HG03342 (cell line): ENCODE results near the gene DTL.

Experiments used
- ATAC-seq: cut with Tn5 transposase; IDR thresholded peaks from one replicate; pipeline ENCODE4 v1.9.1; 2021; ENCODE audit warnings: mild to moderate bottlenecking, moderate library complexity; ENCODE audit not compliant: unreplicated experiment

Gene DTL

DNA sequence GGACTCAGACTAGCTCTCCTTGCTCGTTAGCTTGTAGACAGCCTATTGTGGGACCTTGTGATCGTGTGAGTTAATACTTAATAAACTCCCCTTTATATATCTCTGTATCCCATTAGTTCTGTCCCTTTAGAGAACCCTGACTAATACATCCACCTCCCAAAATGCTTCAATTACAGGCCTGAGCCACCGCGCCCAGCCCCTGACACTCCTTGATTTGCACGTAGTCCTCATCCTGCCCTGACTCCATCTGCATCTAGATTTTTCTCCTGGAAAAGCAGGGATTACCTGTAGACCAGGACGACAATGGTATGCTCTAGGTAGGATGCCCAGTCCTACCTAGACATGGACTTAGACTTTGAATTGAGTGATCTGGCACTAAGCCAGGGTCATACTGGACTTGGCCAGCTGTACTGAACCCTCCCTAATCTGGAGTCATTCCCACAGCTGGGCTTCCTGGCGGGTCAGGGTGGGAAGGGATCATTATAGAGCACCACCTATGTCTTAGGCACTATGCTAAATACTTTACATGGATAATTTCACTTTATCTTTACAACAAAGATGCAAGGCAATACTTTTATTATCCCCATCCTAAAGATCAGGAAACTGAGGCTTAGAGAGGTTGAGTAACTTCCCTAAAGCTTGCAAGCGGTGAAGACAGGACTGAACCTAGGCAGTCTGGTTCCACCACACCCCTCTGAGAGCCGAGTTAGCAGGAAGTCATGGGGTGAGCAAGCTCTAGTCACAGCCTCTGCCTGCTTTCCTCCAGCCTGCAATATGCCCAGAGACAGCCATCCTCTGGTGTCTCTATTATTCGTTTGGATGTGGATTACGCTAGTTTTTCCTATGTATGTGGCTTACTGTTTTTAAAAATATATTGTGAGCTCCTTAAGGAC is 89.4 kb downstream of the DTL start:
- ATAC-seq, result no peak

DNA sequence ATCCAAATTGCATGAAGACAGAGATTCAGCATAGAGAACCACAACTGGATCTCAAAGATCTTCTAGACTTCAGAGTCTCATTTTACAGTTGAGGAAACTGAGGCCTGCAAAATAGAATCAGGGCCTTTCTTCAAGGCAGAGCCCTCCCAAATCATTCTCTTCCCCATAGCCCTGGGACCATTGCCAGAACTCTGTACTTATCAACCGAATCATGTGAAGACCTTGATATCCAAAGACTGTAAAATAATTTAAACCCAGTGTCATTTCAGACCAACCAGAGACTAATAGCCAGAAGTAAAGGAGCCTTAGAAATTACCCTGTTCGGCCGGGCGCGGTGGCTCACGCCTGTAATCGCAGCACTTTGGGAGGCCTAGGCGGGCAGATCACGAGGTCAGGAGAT is 90.1 kb downstream of the DTL start:
- no peak for ATAC-seq

DNA sequence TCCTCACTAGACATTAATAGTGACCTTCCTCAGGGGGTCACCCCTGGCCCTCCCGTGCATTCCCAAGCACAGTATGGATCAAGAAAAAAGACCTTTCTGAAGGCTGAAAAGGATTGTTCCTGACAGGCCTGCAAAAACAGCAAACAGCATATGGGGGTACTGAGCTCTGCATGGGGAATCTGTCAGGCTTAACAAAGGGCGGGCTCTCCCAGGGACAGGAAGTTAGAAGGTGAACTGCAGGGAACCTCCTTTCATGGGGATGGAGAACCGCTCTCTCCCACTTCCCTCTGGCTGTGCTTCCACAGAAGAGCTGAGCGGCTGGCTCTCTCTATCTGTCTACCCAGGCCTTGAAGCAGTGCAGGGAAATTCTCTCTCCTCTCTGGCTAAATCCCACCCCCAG is 91.7 kb downstream of the DTL start:
- no peak for ATAC-seq

DNA sequence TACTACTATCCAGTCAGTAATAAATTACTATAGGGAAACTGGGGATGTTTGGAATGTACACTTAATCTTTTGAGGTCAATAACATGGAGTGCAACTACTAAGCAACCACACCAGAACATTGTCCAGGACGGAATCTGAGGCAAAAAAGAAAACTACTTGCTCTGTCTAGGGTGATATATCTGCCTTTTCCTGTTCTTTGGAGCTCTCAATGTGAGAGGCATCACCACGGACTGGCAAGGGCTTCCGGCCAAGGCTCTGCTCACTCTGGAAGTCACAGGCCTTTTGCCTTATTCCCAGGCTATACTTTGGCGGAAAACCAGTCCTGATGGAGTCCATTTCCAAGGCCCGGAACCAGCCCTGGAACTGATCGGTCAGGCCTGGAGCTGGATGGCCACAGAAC is 94.2 kb downstream of the DTL start:
- ATAC-seq, result no peak

DNA sequence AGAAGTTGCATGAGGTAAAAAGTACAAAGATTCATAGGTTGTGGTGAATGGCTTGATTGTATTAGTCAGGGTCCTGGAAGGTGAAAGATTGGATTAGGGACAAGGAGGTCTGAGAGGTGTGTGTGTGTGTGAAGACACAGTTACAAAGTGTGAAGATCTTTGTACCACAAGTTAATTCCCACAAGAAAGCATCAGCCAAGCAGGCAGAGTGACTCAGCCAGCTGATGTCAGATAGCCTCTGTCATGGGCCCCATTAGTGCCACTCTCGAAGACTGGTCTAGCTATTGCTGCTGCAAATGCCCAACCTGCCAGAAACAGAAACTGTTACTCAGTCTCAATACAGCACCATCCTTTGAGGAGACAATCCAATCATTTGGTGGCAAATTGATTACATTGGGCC is 96.5 kb downstream of the DTL start:
- ATAC-seq, result no peak

DNA sequence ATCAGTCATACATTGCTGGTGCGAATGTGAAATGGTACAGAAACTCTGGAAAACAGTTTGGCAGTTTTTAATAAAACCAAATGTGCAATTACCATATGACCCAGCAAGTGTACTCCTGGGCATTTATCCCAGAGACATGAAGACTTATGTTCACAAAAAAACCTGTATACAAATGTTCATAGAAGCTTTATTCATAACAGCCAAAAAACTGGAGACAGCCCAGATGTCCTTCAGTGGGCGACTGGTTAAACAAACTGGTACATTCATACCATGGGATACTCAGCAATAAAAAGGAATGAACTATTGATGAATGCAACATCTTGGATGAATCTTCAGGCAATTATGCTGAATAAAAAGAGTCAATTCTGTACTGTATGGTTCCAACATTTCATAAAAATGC is 97.8 kb downstream of the DTL start:
- no peak for ATAC-seq

DNA sequence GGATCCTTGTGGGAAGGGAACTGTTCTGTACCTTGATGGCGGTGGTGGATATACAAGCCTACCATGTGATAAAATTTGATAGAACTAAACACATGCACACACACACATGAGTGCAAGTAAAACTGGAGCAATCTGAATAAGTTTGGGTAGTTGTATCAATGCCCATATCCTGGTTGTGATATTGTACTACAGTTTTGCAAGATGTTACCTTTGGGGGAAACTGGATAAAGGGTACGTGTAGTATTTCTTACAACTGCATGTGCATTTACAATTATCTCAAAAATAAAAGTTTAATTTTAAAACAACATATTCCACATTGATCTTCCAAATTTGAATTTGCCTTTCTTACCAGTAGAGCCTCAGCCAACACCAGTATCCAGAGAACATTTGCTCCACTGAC is 99.6 kb downstream of the DTL start:
- ATAC-seq, result no peak

DNA sequence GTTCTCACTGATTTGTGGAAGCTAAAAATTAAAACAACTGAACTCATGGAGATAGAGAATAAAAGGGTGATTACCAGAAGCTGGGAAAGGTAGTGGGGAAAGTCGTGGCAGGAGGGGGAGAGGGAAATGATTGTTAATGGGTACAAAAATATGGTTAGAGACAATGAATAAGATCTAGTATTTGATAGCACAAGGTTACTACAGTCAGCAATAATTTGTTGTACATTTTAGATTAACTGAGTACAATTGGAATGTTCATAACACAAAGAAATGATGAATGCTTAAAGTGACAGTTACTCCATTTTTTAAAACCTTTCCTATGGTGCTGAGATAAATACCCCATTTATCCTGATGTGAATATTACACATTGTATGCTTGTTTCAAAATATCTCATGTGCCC is 102.3 kb downstream of the DTL start:
- no peak for ATAC-seq

DNA sequence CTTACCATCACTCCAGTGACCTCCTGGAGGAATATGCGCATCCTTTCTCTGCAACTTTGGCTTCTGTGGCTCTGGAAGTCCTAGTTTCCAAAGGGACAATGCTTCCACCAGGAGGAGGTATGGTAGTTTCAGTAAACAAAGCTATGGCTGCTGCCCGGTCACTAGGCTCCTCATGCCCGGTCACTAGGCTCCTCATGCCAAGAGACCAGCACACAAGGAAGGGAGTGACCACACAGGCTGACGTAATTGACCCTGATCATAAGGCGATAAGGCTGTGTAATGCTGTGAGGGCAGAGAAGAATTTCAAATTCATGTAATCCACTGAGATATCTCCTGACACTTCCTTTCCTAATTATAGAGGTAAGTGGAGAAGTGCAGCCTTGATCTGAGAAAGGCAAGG is 102.9 kb downstream of the DTL start:
- no peak for ATAC-seq

DNA sequence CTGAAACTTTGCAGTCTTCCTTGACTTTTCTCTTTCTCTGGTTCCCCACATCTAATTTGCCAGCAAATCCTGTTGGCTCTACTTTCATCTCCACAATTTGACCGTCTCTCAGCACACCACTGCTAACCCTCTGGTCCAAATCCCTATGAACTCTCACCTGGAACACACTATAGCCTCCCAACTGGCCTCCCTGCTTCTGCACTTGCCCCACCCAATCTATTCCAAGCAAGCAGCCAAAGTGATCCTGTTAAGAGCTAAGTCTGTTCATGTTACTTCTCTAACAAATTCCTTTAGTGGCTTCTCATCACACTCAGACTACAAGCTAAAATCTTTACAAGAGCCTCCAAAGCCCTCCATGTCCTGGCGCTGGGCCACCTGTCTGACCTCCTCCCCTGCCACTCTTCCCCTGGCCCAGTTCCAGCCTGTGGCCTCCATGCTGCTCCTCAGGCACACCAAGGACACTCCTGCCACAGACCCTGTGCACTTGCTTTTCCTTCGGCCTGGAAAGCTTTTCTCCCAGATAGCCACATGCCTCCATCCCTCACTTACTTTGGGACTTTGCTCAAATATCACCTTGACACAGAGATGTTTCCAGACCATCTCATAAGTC is 104.1 kb downstream of the DTL start:
- ATAC-seq, result no peak

DNA sequence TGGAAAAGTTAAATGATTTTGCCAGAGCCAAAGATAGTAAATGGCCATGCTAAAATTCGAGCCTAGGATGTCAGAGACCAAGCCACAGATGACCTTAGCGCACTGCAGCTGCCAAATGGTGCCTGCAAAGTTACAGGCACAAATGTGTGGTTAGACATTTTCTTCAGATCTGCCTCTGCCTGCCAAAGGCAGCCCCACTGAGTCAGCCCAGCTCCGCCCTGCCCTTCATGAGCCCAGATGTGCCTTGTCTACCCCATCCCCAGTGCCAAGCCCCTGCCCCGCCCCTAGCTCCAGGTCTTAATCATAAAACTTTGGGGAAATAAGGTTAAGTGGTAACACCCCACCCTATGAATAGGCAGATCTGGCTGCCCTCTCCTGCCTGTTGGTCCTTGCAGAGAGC is 105.9 kb downstream of the DTL start:
- ATAC-seq, result no peak

DNA sequence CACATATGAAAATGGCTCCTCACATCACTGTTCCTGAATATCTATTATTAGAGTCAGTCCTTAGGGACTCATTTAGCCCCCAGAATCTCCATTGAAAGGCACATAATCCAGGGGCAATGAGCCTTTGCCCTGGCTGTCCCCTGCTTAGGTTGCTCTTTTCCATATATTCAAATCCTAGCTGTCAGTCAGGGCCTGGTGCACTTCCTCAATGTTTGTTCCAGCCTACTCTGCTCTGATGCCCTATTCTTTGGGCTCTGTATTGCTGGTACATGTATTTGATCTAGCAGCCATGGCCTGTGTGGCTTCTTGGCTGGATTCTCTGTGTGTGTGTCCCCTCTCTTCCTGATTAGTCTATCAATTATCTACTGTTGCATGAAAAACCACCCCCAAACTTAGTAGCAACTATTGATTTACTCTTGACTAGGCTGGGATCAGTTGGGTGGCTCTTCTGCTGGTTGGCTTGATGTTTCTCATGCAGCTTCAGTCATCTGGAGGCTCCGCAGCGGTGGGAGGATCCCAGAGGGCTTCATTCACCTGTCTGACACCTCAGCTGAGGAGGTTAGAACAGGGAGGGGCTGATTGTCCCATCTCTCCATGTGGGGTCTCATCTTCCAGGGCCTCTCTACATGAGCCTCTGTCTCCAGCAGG is 107.5 kb downstream of the DTL start:
- ATAC-seq, result no peak

DNA sequence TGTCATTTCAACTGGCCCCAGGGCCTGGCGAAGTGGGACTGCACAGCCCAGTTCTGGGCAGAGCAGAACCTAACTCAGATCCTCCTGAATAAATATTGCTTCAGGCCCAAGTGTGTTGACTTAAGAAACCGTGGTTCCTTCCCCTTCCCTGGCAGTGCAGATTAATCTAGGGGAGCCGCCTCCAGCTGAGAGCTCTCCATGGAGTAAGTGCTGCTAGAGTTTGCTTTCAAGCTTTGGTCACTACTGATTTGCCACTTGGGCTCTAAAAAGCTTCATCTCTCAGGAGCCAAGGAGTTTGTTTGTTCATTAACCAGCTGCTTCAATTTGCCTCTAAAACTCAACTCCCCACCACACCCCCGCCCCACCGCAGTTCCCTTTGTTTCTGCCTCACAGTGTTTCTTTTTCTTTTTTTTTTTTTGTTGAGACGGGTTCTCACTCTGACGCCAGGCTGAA is 112.1 kb downstream of the DTL start:
- ATAC-seq, result no peak

DNA sequence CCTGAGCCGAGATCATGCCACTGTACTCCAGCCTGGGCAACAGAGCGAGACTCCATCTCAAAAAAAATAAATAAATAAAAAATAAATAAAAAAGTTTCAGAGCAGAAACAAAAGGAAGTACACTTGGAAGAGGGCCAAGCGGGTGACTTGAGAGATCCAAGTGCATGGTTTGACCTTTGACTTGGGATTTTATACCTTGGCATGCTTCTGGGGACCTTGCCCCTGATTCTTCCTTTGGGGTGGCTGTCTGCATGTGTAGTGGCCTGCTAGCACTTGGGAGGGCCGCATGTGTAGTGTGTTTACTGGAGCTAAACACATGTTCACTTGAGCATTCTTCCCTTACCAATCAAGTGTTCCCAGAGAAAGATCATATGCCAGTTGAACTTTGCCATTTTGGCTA is 114.0 kb downstream of the DTL start:
- ATAC-seq, result no peak

DNA sequence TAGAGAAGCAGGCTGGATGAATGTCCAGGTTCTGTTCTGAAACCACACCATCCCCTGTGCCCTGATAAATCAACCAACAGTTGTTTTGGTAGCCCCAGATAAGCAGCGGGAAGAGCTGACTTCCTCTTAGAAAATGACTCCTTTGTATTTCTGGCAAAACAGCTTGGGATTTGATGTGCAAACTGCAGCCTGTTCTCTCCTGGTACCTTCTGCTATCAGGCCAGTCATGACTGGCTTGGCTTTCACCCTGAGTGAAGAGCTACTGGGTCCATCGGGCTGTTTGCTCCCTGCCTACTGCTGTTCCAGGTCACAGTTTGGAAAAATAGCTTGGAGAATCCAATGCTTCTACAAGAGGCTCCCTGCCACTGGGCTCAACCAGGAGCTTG is 116.8 kb downstream of the DTL start:
- ATAC-seq, result no peak

DNA sequence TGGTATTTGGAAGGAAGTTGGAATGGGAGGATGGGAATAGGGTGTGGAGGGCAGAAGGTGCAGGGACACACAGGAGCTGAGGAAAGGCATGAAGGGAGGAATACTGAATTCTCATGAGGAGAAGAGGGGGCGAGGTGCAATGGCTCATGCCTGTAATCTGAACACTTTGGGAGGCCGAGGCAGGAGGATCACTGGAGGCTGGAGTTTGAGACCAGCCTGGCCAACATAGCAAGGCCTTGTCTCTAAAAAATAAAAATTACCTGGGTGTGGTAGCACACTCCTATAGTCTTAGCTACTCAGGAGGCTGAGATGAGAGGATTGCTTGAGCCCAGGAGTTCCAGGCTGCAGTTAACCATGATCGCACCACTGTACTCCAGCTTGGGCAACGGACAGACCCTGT is 117.3 kb downstream of the DTL start:
- ATAC-seq, result no peak

DNA sequence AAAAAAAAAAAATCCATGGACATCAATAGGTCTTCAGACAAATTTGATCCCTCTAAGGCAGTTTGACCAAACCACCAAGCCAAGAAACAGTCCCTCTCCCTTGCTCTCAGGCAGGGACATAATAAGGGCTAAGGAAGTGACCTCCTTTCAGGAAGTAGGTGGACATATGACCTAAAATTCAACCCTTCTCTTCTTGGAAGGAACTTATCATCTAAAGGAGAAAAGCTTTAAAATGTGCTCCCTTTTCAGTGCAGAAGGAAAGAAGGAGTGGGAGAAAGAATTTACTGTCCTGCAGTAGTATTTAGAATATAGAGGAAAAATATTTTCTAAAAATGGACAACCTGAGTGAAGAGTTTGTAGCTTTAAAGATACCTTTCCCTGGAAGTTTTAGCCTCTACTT is 118.1 kb downstream of the DTL start:
- no peak for ATAC-seq
